Thymus (tissue), 14 donors: ENCODE results near the gene OPN5. TPM values are rescaled to one million over a fixed set of nuclear protein-coding genes. Genes with fewer than 3 reads are reported as not detected.
"Not testable (repeated sequence)": the region's sequence is repeated elsewhere in the genome, so short reads cannot be mapped to it uniquely, and the experiment has no call there.

Experiments
- DNase-seq, 9 donors: peaks; one replicate each; pipeline ENCODE4 v3.0.0-alpha.2; 2013; ENCODE audit warnings: low spot score in 9 of 9, low read depth in 6 of 9, missing footprints in 1 of 9
- H3K27ac ChIP-seq, 2 donors: one replicate each; pipeline ENCODE4 v1.5.1; 2013; ENCODE audit warnings: control low read depth in 1 of 2, low read depth in 1 of 2, low read length in 1 of 2, mild to moderate bottlenecking in 1 of 2, moderate library complexity in 1 of 2
- H3K27me3 ChIP-seq, 2 donors: one replicate each; pipeline ENCODE4 v1.5.1; 2013; ENCODE audit warnings: low read length in 1 of 2; ENCODE audit not compliant: control insufficient read depth in 2 of 2, insufficient read depth in 1 of 2
- H3K36me3 ChIP-seq, 2 donors: one replicate each; pipeline ENCODE4 v1.5.1; 2013; ENCODE audit warnings: low read length in 1 of 2, mild to moderate bottlenecking in 1 of 2, moderate library complexity in 1 of 2; ENCODE audit not compliant: control insufficient read depth in 2 of 2, insufficient read depth in 2 of 2
- H3K4me1 ChIP-seq, 2 donors: one replicate each; pipeline ENCODE4 v1.5.1; 2013; ENCODE audit warnings: low read length in 2 of 2; ENCODE audit not compliant: control insufficient read depth in 2 of 2, insufficient read depth in 2 of 2
- H3K4me3 ChIP-seq, 2 donors: one replicate each; pipeline ENCODE4 v1.5.1; 2013; ENCODE audit warnings: low read length in 2 of 2, control low read depth in 1 of 2, mild to moderate bottlenecking in 1 of 2
- H3K9me3 ChIP-seq, 2 donors: one replicate each; pipeline ENCODE4 v1.5.1; 2013; ENCODE audit warnings: low read length in 1 of 2, mild to moderate bottlenecking in 1 of 2; ENCODE audit not compliant: control insufficient read depth in 2 of 2, insufficient read depth in 1 of 2
- WGBS: extraction: QIAGEN DNeasy Blood & Tissue Kit; methylation state at CpG from one replicate; pipeline ENCODE4 v1.1.7; 2013; 5-methylcytosine and 5-hydroxymethylcytosine counted together
- long read RNA-seq, 10 donors: transcript quantifications; one replicate each; lab custom pipeline, GENCODE V29; 2026
- polyA plus RNA-seq: library from polyadenylated mRNA; stranded (reverse); fragments of 200-250 nt; gene quantifications from one replicate; pipeline ENCODE4 v1.2.3, GENCODE V29; 2013
- total RNA-seq: library from RNA; stranded (reverse); fragments of 120-200 nt; gene quantifications from one replicate; pipeline ENCODE4 v1.2.4, GENCODE V29; 2013
- donor health status: healthy.

OPN5 gene
- total RNA-seq (not detected), polyA plus RNA-seq (not detected)
- long read RNA-seq, donor 1, result 0 reads
- long read RNA-seq, donor 2, result 0 reads
- long read RNA-seq, donor 3, result 0 reads
- long read RNA-seq, donor 4, result 0 reads
- long read RNA-seq, donor 5, result 0 reads
- long read RNA-seq, donor 6, result 0 reads
- long read RNA-seq, donor 7, result 0 reads
- long read RNA-seq, donor 8, result 0 reads
- long read RNA-seq, donor 9, result 0 reads
- long read RNA-seq, donor 10, result 0 reads

- Histone ChIP-seq H3K36me3 (no peaks in the 10 kb centered on the region), H3K27ac (no peak within 1 kb of the TSS), H3K27me3 (no peaks in the 10 kb centered on the region), H3K4me3 (no peak within 1 kb of the TSS), H3K4me1 (peaks cover 0 to 2% of the 10 kb centered on the region in 2 donors), H3K9me3 (no peaks in the 10 kb centered on the region)
- DNase-seq, result no peak
- 96% methylated on average over 8 of the region's 8 CpGs for WGBS
These were observed at the start of gene OPN5 for GRCh38 chr6:47781732-47782131. Gene OPN5 (plus strand): TSS chr6:47782032. CDS start chr6:47782067, 35 bp downstream.

GRCh38 chr6:47733879-47734558, 47.8 kb upstream of the OPN5 start:
- 39% methylated on average over 2 of the region's 2 CpGs for WGBS
- DNase-seq, result peak in 6 of 9 donors; percentile 4 to 34 (median 8)
- Histone ChIP-seq H3K9me3 (no peaks in the 10 kb centered on the region), H3K27ac (no peak overlapping the region), H3K4me1 (no peaks in the 10 kb centered on the region), H3K4me3 (no peak overlapping the region), H3K27me3 (no peaks in the 10 kb centered on the region), H3K36me3 (no peaks in the 10 kb centered on the region)

- Histone ChIP-seq H3K9me3 (no peaks in the 10 kb centered on the region), H3K36me3 (no peaks in the 10 kb centered on the region), H3K27ac (no peak overlapping the region), H3K27me3 (no peaks in the 10 kb centered on the region), H3K4me3 (no peak overlapping the region), H3K4me1 (no peaks in the 10 kb centered on the region)
- DNase-seq, result no peak
- WGBS, result 87% methylated on average over 4 of the region's 4 CpGs
These were observed 46.9 kb upstream of the OPN5 start for GRCh38 chr6:47734831-47735481.

- no peak for DNase-seq
- 83% methylated on average over 7 of the region's 7 CpGs for WGBS
- H3K27me3 ChIP-seq, result no peaks in the 10 kb centered on the region
- no peaks in the 10 kb centered on the region for H3K9me3 ChIP-seq
- H3K4me3 ChIP-seq, result no peak overlapping the region
- H3K36me3 ChIP-seq, result no peaks in the 10 kb centered on the region
- H3K27ac ChIP-seq, result no peak overlapping the region
- H3K4me1 ChIP-seq, result no peaks in the 10 kb centered on the region
These were observed 45.6 kb upstream of the OPN5 start for GRCh38 chr6:47736083-47736700.

- DNase-seq, result no peak
- H3K9me3 ChIP-seq, result no peaks in the 10 kb centered on the region
- H3K36me3 ChIP-seq, result no peaks in the 10 kb centered on the region
- 98% methylated on average over 2 of the region's 2 CpGs for WGBS
- H3K4me3 ChIP-seq, result no peak overlapping the region
- H3K27ac ChIP-seq, result no peak overlapping the region
- no peaks in the 10 kb centered on the region for H3K4me1 ChIP-seq
- no peaks in the 10 kb centered on the region for H3K27me3 ChIP-seq
These were observed 44.4 kb upstream of the OPN5 start for GRCh38 chr6:47737406-47737805.

- H3K36me3 ChIP-seq, result no peaks in the 10 kb centered on the region
- H3K4me3 ChIP-seq, result no peak overlapping the region
- no peak overlapping the region for H3K27ac ChIP-seq
- H3K4me1 ChIP-seq, result no peaks in the 10 kb centered on the region
- 97% methylated on average over 1 of the region's 1 CpG for WGBS
- H3K9me3 ChIP-seq, result no peaks in the 10 kb centered on the region
- no peaks in the 10 kb centered on the region for H3K27me3 ChIP-seq
- no peak for DNase-seq
These were observed 41.1 kb upstream of the OPN5 start for GRCh38 chr6:47740714-47741113.

- Histone ChIP-seq H3K9me3 (no peaks in the 10 kb centered on the region), H3K27ac (no peak overlapping the region), H3K36me3 (no peaks in the 10 kb centered on the region), H3K27me3 (no peaks in the 10 kb centered on the region), H3K4me1 (no peaks in the 10 kb centered on the region), H3K4me3 (no peak overlapping the region)
- no peak for DNase-seq
- 92% methylated on average over 2 of the region's 2 CpGs for WGBS
These were observed 40.0 kb upstream of the OPN5 start for GRCh38 chr6:47741807-47742206.

GRCh38 chr6:47743744-47744143, 38.1 kb upstream of the OPN5 start:
- no peaks in the 10 kb centered on the region for H3K9me3 ChIP-seq
- no peaks in the 10 kb centered on the region for H3K4me1 ChIP-seq
- H3K36me3 ChIP-seq, result no peaks in the 10 kb centered on the region
- no peak for DNase-seq
- H3K4me3 ChIP-seq, result no peak overlapping the region
- no peaks in the 10 kb centered on the region for H3K27me3 ChIP-seq
- H3K27ac ChIP-seq, result no peak overlapping the region

GRCh38 chr6:47745269-47745668, 36.6 kb upstream of the OPN5 start:
- not testable (repeated sequence) for DNase-seq, H3K27me3 ChIP-seq, H3K9me3 ChIP-seq, H3K4me3 ChIP-seq, H3K27ac ChIP-seq, H3K36me3 ChIP-seq, H3K4me1 ChIP-seq
- 98% methylated on average over 3 of the region's 3 CpGs for WGBS
